ENCODE results near the gene PARVA. TPM values are rescaled to one million over a fixed set of nuclear protein-coding genes. Genes with fewer than 3 reads are reported as not detected.

Gene PARVA
- total and polyA plus RNA-seq, 2 donors (not counting 1 experiment from before 2014, with no cell fraction given): 27.7 to 195 TPM

GRCh38 chr11:12543596-12544415, 166.4 kb downstream of the PARVA start:
- Histone ChIP-seq H3K9me3 (ENCODE audit: control insufficient read depth, insufficient read depth, low read depth, low read length) (no peaks in the 10 kb centered on the region), H3K79me2 (ENCODE audit: control insufficient read depth, insufficient read depth, low read length) (no peaks in the 10 kb centered on the region), H3K36me3 (ENCODE audit: control insufficient read depth, insufficient read depth, low read length) (no peaks in the 10 kb centered on the region), H3K27ac (ENCODE audit: insufficient read depth, low read length) (no peak overlapping the region), H3K4me3 (replicated peaks in 1 of 4; ENCODE audit: control extremely low read depth in 1 of 4, insufficient read depth in 1 of 4, low read depth in 3 of 4, low read length in 4 of 4) (no peak overlapping the region), H4K20me1 (ENCODE audit: control insufficient read depth, extremely low read depth, insufficient read depth, low read length) (no peaks in the 10 kb centered on the region), H3K4me1 (ENCODE audit: control insufficient read depth, extremely low read depth, insufficient read depth, low read length) (peaks cover 37% of the 10 kb centered on the region), H3K27me3 (ENCODE audit: control insufficient read depth, insufficient read depth, low read length) (no peaks in the 10 kb centered on the region), H3K9ac (ENCODE audit: insufficient read depth, low read length) (no peak overlapping the region), H3K4me2 (ENCODE audit: extremely low read depth, insufficient read depth, low read length) (no peak overlapping the region), H2AFZ (ENCODE audit: low read length) (no peak overlapping the region)
- no peak for DNase-seq (ENCODE audit: low read depth in 2 of 2)
- TF ChIP-seq CTCF (conservative IDR thresholded peaks at IDR 0.05 in 1 of 2, IDR thresholded peaks at IDR 0.05 in 1 of 2; ENCODE audit: low read depth in 1 of 2, low read length in 2 of 2) (no peak), EZH2 (IDR thresholded peaks at IDR 0.05; ENCODE audit: low read length, missing control alignments) (no peak)

GRCh38 chr11:12544986-12545775, 167.8 kb downstream of the PARVA start:
- peak in 1 of 2 donors; percentile 57 for DNase-seq (ENCODE audit: low read depth in 2 of 2)
- Histone ChIP-seq H3K27ac (ENCODE audit: insufficient read depth, low read length) (no peak overlapping the region), H3K9ac (ENCODE audit: insufficient read depth, low read length) (no peak overlapping the region), H3K4me3 (replicated peaks in 1 of 4; ENCODE audit: control extremely low read depth in 1 of 4, insufficient read depth in 1 of 4, low read depth in 3 of 4, low read length in 4 of 4) (no peak overlapping the region), H3K79me2 (ENCODE audit: control insufficient read depth, insufficient read depth, low read length) (no peaks in the 10 kb centered on the region), H3K9me3 (ENCODE audit: control insufficient read depth, insufficient read depth, low read depth, low read length) (no peaks in the 10 kb centered on the region), H3K4me2 (ENCODE audit: extremely low read depth, insufficient read depth, low read length) (no peak overlapping the region), H3K36me3 (ENCODE audit: control insufficient read depth, insufficient read depth, low read length) (no peaks in the 10 kb centered on the region), H2AFZ (ENCODE audit: low read length) (no peak overlapping the region), H3K27me3 (ENCODE audit: control insufficient read depth, insufficient read depth, low read length) (no peaks in the 10 kb centered on the region), H3K4me1 (ENCODE audit: control insufficient read depth, extremely low read depth, insufficient read depth, low read length) (peaks cover 26% of the 10 kb centered on the region), H4K20me1 (ENCODE audit: control insufficient read depth, extremely low read depth, insufficient read depth, low read length) (no peaks in the 10 kb centered on the region)
- TF ChIP-seq CTCF (conservative IDR thresholded peaks at IDR 0.05 in 1 of 2, IDR thresholded peaks at IDR 0.05 in 1 of 2; ENCODE audit: low read depth in 1 of 2, low read length in 2 of 2): no peak
- TF ChIP-seq EZH2 (IDR thresholded peaks at IDR 0.05; ENCODE audit: low read length, missing control alignments): no peak

- Histone ChIP-seq H3K36me3 (ENCODE audit: control insufficient read depth, insufficient read depth, low read length) (no peaks in the 10 kb centered on the region), H3K9me3 (ENCODE audit: control insufficient read depth, insufficient read depth, low read depth, low read length) (no peaks in the 10 kb centered on the region), H3K79me2 (ENCODE audit: control insufficient read depth, insufficient read depth, low read length) (no peaks in the 10 kb centered on the region), H3K27me3 (ENCODE audit: control insufficient read depth, insufficient read depth, low read length) (no peaks in the 10 kb centered on the region), H4K20me1 (ENCODE audit: control insufficient read depth, extremely low read depth, insufficient read depth, low read length) (no peaks in the 10 kb centered on the region), H2AFZ (ENCODE audit: low read length) (no peak overlapping the region), H3K4me2 (ENCODE audit: extremely low read depth, insufficient read depth, low read length) (no peak overlapping the region), H3K27ac (ENCODE audit: insufficient read depth, low read length) (no peak overlapping the region), H3K9ac (ENCODE audit: insufficient read depth, low read length) (no peak overlapping the region), H3K4me1 (ENCODE audit: control insufficient read depth, extremely low read depth, insufficient read depth, low read length) (peaks cover 19% of the 10 kb centered on the region), H3K4me3 (replicated peaks in 1 of 4; ENCODE audit: control extremely low read depth in 1 of 4, insufficient read depth in 1 of 4, low read depth in 3 of 4, low read length in 4 of 4) (no peak overlapping the region)
- TF ChIP-seq EZH2 (IDR thresholded peaks at IDR 0.05; ENCODE audit: low read length, missing control alignments) (no peak), CTCF (conservative IDR thresholded peaks at IDR 0.05 in 1 of 2, IDR thresholded peaks at IDR 0.05 in 1 of 2; ENCODE audit: low read depth in 1 of 2, low read length in 2 of 2) (no peak)
- no peak for DNase-seq (ENCODE audit: low read depth in 2 of 2)
Measured at GRCh38 chr11:12546122-12546521, 168.8 kb downstream of the PARVA start.
